GM21447 (cell line): Measurements from ENCODE around the gene UBE2G1.

Experiments used
- ATAC-seq: cut with Tn5 transposase; IDR thresholded peaks from one replicate; pipeline ENCODE4 v1.9.1; 2021; ENCODE audit not compliant: unreplicated experiment

UBE2G1 gene, protein sequence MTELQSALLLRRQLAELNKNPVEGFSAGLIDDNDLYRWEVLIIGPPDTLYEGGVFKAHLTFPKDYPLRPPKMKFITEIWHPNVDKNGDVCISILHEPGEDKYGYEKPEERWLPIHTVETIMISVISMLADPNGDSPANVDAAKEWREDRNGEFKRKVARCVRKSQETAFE

DNA sequence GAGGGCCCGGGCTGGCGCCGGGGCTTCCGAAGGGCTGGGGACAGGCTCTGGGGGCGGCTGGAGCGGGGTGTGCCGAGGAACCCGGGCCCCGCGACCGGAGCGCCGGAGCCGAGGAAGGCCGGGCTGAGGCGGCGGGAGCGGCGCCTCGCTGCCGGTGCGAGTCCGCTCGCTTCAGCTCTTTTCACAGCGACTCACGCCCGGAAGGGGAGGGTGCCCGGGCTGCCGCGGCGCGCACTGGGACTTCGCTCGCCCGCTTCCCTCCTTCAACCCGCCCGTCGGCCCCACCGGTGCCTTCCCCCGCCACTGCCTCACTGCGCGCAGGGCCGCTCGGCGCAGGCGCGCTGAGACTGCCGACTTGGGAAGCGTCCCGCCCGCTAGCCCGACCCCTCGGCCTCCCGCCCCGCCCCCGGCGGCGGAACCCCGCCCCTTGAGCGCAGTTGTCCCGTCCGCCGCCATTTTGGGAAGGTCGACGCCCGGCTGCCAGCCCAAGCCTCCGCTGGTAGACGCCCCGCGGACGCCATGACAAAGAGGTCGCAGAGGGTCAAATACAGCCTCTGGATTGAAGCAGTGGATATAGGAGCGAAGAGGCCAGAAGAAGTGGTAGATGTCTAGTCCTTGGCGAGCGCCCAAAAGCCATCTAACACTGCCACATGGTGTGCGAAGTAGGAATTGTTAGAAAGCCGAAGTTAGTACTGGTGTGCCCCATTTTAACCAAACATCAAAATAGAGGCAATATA, at the start of gene UBE2G1:
Gene UBE2G1, minus strand, starts transcription at position 349 of the 737 bp plus-strand sequence. CDS start 359 bp downstream, outside the sequence.
- peak; percentile 70 for ATAC-seq

DNA sequence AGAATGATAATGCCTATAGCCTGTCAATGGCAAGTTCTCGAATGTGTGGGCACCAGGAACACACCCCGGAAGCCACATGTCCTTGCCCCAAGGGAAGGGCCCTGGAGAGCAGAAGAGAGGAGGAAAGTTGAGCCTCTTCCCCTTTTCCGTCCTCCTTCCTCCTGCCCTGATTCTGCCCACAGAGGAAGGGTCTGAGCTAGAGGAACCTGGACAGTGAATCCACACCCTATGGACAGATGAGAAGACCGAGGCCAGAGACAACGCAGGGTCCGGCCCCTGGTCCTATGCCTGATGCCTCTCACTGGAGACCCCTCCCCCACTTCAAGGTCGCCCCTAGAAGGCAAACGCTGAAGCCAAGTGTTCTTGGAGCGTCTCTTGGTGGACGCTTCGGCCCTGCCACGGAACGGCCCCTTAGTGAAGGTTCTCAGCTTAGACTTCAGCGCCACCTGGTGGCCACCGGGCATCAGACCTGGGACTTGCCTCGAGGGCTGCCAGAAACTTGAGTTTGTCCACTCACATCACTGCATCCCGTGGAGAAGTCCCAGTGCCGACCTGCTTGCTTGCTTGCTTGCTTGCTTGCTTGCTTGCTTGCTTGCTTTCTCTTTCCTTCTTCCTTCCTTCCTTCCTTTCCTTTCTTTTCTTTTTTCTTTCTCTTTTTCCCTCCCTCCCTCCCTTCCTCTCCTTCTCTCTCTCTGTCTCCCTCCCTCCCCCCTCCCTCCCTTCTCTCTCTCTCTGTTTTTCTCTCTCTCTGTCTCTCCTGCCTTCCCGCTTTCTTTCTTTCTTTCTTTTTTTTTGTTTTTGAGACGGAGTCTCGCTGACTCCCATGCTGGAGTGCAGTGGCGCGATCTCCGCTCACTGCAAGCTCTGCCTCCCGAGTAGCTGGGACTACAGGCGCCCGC, 46.7 kb upstream of the UBE2G1 start:
- peak; percentile 73 for ATAC-seq

DNA sequence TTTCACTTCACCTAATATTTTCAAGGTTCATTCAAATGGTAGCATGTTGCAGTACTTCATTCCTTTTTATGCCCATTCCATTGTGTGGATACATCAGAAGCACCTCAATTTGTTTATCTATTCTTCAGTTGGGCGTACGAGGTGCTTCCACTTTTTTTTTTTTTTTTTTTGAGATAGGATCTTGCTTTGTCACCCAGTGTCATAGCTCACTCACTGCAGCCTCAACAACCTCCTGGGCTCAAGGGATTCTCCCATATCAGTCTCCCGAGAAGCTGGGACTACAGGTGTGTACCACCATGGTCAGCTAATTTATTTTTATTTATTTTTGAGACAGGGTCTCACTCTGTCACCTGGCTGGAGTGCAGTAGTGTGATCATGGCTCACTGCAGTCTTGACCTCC, 44.7 kb upstream of the UBE2G1 start:
- no peak for ATAC-seq

DNA sequence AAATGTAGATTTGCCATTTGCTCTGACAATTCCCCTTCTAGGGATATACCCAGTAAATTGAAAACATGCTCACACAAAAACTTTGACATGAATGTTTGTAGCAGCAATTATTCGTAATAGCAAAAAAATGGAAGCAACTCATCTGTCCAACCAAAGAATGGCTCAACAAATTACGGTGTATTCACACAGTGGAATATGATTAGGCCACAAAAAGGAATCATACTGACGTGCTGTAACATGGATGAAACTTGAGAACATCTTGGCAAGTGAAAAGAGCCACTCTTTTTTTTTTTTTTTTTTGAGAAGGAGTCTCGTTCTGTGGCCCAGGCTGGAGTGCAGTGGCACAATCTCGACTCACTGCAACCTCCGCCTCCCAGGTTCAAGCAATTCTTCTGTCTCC, 43.2 kb upstream of the UBE2G1 start:
- no peak for ATAC-seq

DNA sequence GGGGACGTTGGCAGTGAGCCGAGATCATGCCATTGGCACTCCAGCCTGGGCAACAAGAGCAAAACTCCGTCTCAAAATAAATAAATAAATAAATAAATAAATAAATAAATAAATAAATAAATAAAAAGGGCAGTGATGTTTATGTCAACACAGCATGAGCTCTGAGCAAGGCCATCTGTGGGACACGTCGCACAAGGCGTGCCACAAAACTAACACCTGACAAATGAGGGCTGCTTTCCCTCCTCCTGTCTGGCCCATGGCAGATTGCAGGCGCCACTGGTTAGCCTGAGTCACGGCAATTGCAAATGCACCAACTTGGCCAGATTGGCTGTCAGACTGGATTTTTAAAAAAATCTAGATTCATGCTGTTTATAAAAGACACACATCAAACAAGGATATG, 41.4 kb upstream of the UBE2G1 start:
- no peak for ATAC-seq

DNA sequence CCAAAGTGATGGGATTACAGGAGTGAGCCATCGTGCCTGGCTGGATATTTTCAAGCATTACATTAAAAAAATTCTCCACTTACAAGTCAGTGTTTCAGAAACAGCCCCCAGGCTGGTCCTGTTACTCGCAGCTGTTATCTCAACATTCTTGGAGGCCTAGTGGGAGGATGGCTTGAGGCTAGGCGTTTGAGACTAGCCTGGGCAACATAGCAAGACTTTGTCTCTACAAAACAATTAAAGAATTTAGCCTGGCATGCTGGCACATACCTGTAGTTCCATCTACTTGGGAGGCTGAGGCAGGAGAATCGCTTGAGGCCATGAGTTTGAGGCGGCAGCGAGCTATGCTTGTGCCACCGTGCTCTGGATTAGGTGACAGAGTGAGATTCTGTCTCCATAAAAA, 40.7 kb upstream of the UBE2G1 start:
- no peak for ATAC-seq

DNA sequence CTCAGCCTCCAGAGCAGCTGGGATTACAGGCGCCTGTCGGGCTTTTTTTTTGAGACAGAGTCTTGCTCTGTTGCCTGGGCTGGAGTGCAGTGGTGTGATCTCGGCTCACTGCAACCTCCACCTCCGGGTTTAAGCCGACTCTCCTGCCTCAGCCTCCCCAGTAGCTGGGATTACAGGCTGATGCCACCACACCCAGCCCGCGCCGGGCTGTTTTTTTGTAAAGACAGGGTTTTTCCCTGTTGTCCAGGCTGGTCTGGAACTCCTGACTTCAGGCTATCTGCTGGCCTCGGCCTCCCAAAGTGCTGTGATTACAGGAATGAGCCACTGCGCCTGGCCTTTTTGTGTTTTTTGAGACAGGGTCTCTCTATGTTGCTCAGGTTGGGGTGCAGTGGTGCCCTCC, 39.9 kb upstream of the UBE2G1 start:
- ATAC-seq: no peak

DNA sequence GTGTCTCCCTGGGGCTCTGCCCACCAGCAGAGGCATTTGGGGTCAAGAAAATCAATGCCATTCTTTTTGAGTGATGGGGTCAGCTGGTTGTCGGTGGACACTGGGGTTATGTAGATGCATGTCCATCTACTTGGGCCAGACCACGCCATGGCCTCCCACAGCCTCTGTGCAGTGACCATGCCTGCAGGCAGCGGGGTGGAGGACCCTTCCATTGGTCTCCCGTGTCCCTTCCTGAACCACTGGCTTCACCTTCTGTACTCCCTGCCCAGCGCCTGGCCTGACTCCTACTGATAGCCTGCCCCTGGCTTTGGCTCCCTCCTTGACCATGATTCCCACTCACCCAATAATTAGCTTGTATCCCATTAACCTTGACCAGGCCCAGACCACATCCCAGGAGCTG, 39.2 kb upstream of the UBE2G1 start:
- no peak for ATAC-seq

DNA sequence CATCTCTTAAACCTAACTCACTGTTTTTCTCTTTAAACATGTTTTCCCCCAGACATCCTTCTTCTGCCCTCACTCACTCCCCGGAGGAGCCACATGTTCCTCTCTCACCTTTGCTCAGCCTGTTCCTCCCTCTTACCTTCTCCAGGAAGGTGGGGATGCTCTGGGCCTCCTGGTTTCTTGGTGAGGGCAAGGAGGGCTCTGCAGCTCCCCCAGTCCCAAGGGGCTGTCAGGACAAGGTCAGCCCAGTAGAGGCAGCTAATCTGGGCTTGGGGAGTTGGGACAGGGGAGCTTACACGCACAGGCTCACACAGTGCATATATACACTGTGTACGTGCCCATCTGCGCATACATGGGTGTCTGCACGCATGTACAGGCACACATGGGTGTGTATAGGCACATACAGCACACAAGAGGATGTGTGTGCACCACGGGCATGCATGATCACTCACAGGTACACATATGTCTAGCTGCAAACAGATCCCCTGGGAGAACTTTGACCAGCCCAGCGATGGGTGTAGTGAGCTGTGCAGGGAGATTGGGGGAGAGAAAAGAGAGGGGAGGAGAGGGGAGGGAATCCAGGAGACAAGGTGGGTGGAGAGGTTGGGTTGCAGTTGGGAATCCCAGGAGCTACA, 38.7 kb upstream of the UBE2G1 start:
- no peak for ATAC-seq

DNA sequence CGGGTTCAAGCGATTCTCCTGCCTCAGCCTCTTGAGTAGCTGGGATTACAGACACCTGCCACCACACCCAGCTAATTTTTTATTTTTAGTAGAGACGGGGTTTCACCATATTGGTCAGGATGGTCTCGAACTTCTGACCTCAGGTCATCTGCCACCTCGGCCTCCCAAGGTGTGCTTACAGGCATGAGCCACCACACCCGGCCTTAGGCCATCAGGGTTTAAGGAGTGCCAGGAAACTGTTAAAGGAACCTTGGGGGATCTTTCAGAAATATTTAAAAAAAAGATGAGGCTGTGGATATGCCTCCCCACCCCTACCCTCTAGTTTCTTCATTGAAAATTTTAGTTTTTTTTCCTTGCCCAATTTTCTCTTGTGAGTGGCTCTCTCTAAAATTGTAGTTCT, 31.4 kb upstream of the UBE2G1 start:
- ATAC-seq: no peak

DNA sequence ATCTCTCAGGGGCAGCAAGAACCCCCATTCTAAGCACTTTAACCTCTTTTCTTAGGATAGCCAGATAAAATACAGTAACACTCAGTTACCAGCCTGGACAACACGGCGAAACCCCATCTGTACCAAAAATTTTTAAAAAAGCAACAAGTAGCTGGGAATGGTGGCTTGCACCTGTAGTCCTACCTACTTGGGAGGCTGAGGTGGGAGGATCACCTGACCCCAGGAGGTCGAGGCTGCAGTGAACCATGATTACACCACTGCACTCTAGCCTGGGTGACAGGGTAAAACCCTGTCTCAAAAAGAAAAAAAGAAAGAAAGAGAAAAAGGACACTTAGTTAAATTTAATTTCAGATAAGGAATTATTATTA, 28.6 kb upstream of the UBE2G1 start:
- ATAC-seq: no peak

DNA sequence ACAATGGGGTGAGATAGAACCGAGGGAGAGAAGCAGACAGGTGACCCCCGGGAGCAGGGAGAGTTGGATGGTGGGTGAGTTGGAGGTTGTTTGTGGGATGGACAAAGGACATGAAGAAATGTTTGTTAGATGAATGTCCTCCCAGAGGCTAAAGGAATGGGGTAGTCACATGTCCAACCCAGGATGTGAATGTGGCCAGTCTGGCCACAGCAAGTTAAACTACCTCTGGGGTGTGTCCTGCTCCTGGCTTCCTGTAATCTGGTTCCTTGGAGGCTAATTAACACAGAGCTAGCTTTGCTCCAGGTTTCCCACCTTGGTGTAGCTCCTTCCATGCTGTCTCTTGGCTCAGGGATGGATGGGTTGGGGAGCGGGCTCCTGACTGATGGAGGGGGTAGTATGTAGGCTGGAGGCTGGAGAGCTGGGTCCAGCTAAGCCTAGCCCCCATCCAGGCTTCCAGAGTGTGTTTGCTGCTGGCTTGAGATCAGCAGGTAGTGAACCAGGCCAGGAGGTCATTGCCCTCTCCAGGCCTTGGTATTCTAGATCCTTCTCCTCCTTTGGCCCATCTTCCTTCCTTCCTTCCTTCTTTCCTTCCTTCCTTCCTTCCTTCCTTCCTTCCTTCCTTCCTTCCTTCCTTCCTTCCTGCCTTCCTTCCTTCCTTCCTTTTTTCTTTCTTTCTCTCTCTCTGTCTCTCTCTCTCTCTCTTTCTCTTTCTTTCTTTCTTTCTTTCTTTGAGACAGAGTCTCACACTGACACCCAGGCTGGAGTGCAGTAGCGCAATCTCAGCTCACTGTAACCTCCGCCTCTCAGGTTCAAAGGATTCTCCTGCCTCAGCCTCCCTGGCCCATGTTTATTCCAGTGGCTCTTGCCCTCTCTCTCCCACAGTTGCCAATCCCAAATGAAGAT, 28.0 kb upstream of the UBE2G1 start:
- ATAC-seq: no peak

DNA sequence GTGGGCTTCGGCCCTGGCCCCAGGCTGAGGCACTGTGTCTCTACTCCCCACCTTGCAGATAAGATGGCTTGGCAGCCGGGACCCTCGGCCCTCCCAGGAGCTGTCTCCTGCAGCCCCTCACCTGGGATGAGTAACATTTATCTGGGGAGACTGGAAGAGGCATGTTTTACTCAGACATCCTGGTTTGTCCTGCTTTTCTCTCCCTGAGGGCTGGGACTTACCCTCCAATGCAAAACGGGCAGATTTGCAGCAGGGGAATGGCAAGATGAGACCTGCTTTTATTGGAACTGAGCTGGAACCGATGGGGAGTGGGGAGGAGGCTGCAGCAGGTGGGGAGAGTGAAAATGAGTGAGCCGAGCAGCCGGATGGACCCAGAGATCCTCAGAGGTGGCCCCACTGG, 27.3 kb upstream of the UBE2G1 start:
- no peak for ATAC-seq

DNA sequence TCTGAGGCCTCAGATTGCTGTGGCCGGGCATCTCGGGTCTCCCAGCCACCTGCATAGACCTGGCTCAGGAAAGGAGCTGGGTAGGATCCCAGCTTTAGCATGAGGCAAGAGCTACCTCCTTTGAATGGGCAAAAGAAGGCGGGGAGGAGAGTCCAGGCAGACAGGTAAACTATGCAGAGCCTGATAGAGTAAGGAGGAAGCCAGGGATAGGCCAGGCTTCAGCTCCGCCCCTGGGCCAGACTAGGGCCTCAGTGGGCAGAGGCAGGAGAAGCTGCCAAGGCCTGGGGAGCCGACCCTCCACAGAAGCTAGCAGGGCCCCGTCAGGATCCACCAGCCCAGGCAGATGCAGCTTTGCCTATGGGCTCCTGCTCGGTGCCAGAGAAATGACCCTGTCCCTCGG, 22.6 kb upstream of the UBE2G1 start:
- ATAC-seq: no peak

DNA sequence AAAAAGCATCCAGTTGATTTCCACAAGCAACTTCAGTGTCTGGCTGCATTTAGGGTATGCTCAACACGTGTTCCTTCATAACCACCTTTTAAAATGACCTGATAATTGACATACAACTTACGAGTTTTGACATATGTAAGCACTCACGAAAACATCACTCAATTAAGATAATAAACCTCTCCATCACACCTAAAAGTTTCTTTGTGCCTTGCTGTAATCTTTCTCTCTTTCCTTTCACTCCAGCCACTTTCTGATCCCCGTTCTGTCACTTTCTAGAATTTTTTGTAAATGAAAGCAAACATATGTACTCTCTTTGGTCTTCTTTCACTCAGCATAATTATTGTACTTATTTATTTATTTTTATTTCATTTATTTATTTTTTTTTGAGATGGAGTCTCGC, 20.7 kb upstream of the UBE2G1 start:
- ATAC-seq: no peak

DNA sequence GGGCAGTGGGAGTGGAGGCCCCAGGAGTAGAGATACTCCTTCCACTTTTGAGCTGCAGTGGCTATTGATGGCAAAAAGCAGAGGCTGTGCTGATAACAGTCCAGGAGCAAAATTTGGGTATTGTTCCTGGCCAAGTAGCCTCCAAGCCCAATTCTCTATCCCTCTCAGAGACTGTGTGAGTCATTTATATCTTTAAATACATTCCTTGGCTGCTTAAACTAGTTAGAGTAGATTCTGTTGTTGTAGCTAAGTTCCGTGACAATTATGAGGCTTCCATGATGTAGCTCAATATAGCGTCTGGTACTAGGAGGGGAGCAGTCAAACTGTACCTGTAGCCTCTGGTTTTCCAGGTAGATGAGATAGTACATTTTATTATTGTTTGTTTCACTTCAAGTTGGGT, 19.9 kb upstream of the UBE2G1 start:
- no peak for ATAC-seq

DNA sequence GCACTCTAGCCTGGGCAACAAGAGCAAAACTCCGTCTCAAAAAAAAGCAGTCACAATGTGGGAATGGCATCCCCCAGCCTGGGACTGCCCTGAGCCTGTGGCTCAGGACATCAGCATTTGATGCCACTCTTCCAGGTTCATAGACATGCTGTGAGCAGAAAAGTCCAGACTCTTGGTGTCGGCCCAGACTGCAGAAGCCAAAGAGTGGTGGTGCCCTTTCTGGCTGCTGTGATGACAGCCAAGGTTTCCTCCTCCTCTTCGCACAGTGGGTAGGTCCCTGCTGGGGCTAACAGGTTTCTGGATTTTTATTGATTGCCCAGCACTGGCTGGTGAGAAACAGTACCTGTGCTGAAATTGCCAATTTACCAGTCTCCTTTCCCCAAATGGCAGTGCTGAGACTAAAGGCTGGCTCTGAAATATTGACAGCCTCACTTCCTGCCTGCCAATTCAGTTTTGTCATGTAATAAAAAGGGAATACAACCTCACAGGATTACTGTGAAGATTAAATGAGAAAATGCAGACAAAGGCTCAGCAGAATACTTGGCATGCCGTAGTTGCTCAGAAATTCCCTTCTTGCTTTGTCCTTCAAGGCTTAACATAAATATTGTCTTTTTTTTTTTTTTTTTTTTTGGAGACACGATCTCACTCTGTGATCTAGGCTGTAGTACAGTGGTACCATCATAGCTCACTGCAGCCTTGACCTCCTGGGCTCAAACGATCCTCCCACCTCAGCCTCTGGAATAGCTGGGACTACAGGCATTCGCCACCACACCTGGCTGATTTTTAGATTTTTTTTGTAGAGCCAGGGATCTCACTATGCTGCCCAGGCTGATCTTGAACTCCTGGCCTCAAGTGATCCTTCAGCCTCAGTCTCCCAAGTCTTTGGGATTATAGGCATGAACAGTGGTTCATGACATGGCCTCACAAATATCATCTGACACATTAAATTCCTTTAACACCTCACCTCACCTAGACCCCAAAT, 15.5 kb upstream of the UBE2G1 start:
- no peak for ATAC-seq

DNA sequence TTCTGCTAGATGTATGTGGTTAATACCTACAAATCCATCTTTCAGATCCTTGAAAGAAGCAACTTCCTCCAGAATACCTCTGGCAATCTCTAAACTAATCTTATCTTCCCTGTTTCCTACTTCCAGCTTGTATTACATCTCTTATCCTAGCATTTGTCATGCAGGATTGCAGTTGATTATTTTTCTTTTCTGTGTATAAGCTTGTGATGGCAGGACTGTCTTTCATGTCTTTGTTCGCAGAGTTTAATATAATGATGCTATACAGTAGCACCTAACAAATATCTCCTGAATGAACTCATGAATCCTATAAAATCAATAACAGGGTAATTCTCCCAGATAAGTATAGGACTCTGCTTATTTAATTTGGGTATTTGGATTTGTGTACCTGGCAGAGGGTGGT, 12.2 kb upstream of the UBE2G1 start:
- ATAC-seq: no peak

DNA sequence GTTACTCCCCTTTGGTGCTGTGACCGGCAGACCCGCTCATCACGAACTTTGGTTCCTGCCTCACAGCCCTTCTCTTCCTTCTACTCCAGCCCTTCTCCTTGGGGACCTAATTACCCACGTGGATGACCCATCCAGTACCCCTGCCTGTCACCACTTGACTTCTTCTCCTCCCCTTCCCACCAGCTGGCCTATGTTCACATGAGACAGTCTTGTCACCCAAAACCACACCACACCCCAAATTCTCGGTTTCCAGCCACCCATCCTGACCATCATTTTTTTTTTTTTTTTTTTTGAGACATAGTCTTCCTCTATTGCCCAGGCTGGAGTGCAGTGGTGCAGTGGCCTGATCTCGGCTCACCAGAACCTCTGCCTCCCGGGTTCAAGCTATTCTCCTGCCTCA, 10.8 kb upstream of the UBE2G1 start:
- peak; percentile 40 for ATAC-seq
